ENCODE data around the gene ADPRH.

The ADPRH gene

GRCh38 chr3:119636891-119637611 is 57.8 kb downstream of the ADPRH start:
- H3K4me1 Mint-ChIP-seq = peaks cover 32% of the 10 kb centered on the region
- DNase-seq (no peak), ATAC-seq (no peak)
- peak overlapping the region; percentile 89 for H3K27ac Mint-ChIP-seq
- H3K36me3 Mint-ChIP-seq (ENCODE audit: low read depth) = peaks cover 14% of the 10 kb centered on the region
- no peaks in the 10 kb centered on the region for H3K27me3 Mint-ChIP-seq
- no peak overlapping the region for H3K4me3 Mint-ChIP-seq
- H3K9me3 Mint-ChIP-seq = peaks cover 9% of the 10 kb centered on the region

GRCh38 chr3:119637679-119638477 is 58.6 kb downstream of the ADPRH start:
- peaks cover 14% of the 10 kb centered on the region for H3K36me3 Mint-ChIP-seq (ENCODE audit: low read depth)
- H3K4me3 Mint-ChIP-seq = peak overlapping the region; percentile 8
- ATAC-seq (peak; percentile 53), DNase-seq (no peak)
- no peaks in the 10 kb centered on the region for H3K27me3 Mint-ChIP-seq
- peaks cover 39% of the 10 kb centered on the region for H3K4me1 Mint-ChIP-seq
- H3K9me3 Mint-ChIP-seq = peaks cover 9% of the 10 kb centered on the region
- peak overlapping the region; percentile 89 for H3K27ac Mint-ChIP-seq
